GM20000 (cell line): ENCODE data around the gene MYO7B.

Source experiments
- DNase-seq: peaks from one replicate; pipeline ENCODE4 v3.0.0; 2012; ENCODE audit warnings: low spot score
- CTCF ChIP-seq: IDR thresholded peaks from 2 replicates; pipeline ENCODE4 v1.5.1; 2012; ENCODE audit warnings: mild to moderate bottlenecking, control low read depth; ENCODE audit errors: extremely low read depth, missing control alignments

Gene MYO7B

DNA sequence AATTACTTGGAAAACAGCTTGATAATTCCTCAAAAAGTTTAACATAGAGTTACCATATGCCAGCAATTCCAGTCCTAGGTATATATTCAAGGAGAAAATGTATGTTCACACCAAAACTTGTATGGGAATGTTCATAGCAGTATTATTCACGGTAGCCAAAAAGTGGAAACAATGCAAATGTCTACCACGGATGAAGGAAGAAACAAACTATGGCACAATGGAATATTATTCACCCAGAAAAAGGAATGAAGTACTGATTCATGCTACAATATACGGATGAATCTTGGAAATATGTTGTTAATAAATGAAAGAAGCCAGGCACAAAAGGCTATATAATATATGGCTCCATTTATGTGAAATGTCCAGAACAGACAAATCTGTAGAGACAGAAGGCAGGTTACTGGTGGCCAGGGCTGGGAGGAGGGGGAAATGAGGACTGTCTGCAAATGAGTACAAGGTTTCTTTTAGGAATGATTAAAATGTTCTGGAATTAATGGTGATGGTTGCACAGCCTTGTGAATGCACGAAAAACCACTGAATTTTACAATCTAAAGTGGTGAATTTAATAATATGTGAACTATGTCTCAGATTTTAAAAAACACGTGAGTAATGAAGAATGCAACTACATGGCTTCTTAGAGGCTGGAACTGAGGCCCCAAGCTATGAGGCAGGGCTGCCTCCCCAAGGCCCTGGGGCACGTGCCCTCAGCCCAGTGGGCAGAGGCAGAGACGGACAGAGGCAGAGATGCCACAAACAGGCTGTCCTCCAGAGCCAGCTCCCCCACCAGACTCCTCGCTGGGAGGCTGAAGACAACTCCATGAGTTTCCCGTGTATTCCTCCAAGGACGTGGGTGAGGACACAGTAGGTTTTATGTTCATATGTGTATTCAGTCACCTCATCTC lies 134.8 kb downstream of the MYO7B start:
- no peak for TF ChIP-seq CTCF
- no peak for DNase-seq

DNA sequence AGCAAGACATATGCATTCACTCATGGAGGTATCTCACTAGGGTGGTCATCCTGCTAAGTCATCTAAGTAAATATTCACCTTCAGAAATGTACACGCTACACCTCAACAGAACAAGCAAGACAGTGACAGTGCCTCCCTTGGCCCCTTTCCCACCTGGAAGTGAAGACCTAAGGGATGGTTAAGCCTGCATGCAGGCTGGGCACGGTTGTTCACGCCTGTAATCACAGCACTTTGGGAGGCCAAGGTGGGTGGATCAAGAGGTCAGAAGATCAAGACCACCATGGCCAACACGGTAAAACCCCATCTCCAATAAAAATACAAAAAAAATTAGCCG lies 135.4 kb downstream of the MYO7B start:
- no peak for DNase-seq
- no peak for TF ChIP-seq CTCF

- no peak for DNase-seq
- TF ChIP-seq CTCF = no peak
Measured at GRCh38 chr2:127671557-127672302, 136.2 kb downstream of the MYO7B start.

DNA sequence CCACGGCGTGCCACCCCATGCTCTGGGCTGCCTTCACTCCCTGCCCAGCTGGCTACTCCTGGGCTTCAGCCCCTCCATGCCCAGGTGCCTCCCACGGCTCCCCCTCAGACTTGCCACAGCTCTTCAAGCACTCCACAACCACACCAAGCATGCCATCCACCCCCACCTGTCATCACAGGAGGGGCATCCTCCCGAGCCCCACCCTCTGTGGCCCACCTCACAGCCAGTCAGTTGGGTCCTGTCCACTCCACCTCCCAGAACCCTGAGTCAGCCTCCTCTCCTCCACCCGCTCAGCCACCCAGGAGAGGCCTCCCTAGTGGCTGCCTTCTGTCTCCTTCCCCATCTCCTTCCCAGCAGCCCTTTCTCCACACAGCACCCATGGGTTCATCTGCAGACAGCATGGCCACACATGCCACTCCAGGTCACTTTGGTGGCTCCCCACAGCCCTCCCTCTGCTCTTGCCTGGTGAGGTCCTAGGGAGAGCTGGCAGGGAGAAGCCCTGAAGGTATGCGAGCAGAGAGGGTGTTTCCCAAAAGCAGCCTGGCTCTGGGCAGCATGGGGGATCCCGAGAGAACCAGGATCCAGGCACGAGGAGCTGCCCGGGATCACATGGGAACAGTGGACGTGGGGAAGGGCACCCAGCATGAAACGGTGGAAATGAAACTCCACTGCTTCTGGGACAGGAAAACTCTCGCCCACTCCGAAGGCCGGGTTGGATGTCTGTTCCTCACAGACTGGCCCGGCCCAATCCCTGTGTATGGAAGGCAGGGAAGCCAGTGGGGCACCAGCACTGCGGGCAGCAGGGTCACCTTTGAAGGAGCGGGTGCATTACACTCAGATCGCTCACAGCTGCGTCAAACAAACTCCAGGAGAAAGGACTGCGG lies 137.1 kb downstream of the MYO7B start:
- no peak for DNase-seq
- TF ChIP-seq CTCF = no peak

- DNase-seq = no peak
- TF ChIP-seq CTCF = no peak
Measured at GRCh38 chr2:127673291-127674069, 138.0 kb downstream of the MYO7B start.

- TF ChIP-seq CTCF = no peak
- DNase-seq = peak; percentile 79
Measured at GRCh38 chr2:127674241-127675209, 139.0 kb downstream of the MYO7B start.
